ENCODE measurements around the gene FAM163A. TPM values are rescaled to one million over a fixed set of nuclear protein-coding genes. Genes with fewer than 3 reads are reported as not detected.

Gene FAM163A
- total and polyA plus RNA-seq, 12 donors, result 0.34 to 7.0 (median 2.6) TPM; not detected in 4

DNA sequence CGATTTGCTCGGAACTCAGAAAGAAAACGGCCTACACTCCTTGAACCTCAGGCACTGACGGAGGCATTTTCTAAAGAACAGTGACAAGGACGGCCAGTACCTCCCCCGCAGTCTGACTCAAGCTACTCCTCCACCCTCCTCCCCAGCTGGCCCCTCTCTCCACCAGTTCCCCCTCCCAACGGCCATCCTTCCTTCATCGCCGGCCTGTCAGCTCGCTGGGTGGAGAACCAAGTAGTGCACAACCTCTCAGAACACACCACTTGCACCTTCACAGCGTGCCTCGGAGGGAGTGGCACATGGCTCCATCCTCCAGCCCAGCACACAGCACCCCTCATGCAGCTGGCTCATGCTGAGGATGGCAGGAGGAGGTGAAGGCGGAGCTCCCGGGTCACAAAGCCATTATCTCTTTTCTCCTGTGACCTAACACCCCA is 75.7 kb downstream of the FAM163A start:
- intact Hi-C loops (cut with DNase I), result loop anchor here in 1 of 2 donors (10.0 kb wide), 1 partner anchor 554 kb away; no protein-coding TSS in a partner anchor
- Histone ChIP-seq H3K4me3 (no peak overlapping the region), H3K27ac (peak overlapping the region in 2 of 5 donors; percentile 61 to 72), H3K9me3 (replicated peaks in 1 of 3) (no peaks in the 10 kb centered on the region), H3K4me1 (replicated peaks in 1 of 2) (peaks cover 11 to 32% of the 10 kb centered on the region in 2 donors), H3K27me3 (no peaks in the 10 kb centered on the region), H3K36me3 (replicated peaks in 1 of 2) (no peaks in the 10 kb centered on the region)
- TF ChIP-seq POLR2A (IDR thresholded peaks at IDR 0.05), result no peak
- TF ChIP-seq, protein P1, sequence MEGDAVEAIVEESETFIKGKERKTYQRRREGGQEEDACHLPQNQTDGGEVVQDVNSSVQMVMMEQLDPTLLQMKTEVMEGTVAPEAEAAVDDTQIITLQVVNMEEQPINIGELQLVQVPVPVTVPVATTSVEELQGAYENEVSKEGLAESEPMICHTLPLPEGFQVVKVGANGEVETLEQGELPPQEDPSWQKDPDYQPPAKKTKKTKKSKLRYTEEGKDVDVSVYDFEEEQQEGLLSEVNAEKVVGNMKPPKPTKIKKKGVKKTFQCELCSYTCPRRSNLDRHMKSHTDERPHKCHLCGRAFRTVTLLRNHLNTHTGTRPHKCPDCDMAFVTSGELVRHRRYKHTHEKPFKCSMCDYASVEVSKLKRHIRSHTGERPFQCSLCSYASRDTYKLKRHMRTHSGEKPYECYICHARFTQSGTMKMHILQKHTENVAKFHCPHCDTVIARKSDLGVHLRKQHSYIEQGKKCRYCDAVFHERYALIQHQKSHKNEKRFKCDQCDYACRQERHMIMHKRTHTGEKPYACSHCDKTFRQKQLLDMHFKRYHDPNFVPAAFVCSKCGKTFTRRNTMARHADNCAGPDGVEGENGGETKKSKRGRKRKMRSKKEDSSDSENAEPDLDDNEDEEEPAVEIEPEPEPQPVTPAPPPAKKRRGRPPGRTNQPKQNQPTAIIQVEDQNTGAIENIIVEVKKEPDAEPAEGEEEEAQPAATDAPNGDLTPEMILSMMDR (IDR thresholded peaks at IDR 0.05), result no peak
- WGBS, 4 donors, result 38 to 46% (median 44%) methylated on average over 9 to 14 of the region's 14 CpGs
- peak in 5 of 7 donors; percentile 59 to 76 (median 61) for DNase-seq

GRCh38 chr1:179820226-179820970 is 77.3 kb downstream of the FAM163A start:
- intact Hi-C loops (cut with DNase I), result no loop called here
- DNase-seq, result peak in 1 of 7 donors; percentile 46

DNA sequence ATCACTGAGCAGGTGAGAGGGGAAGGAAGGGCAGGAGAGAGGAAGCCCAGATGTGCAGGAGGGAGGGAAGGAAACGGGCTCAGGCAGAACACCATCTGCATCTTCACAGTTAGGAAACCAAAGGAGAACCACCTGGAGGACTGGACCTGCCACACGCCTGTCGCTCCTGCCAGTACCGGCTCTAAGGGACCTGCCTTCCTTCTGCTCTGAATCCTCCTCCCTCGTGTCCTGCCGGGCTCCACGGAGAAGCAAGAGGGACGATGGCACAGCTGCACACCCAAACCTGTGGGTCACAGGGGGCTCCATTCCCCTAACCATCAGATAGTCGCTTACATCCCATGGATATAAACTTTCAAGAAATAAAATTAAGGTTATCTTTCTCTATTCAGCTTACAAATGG is 78.4 kb downstream of the FAM163A start:
- no peaks in the 10 kb centered on the region for H3K27me3 ChIP-seq
- TF ChIP-seq, protein P1 (IDR thresholded peaks at IDR 0.05), result no peak
- no peak for TF ChIP-seq POLR2A (IDR thresholded peaks at IDR 0.05)
- no peak overlapping the region for H3K4me3 ChIP-seq
- peaks cover 0 to 15% of the 10 kb centered on the region in 2 donors for H3K4me1 ChIP-seq (replicated peaks in 1 of 2)
- H3K36me3 ChIP-seq (replicated peaks in 1 of 2), result no peaks in the 10 kb centered on the region
- H3K9me3 ChIP-seq (replicated peaks in 1 of 3), result no peaks in the 10 kb centered on the region
- no peak overlapping the region for H3K27ac ChIP-seq
- WGBS, 4 donors, result 88 to 93% (median 92%) methylated on average over 8 to 9 of the region's 9 CpGs
- peak in 1 of 7 donors; percentile 27 for DNase-seq
- intact Hi-C loops (cut with DNase I), result no loop called here

More at GRCh38 chr1:179820226-179820970, 77.3 kb downstream of the FAM163A start:
- Histone ChIP-seq H3K4me1 (replicated peaks in 1 of 2) (peaks cover 5 to 24% of the 10 kb centered on the region in 2 donors), H3K27ac (no peak overlapping the region), H3K27me3 (no peaks in the 10 kb centered on the region), H3K36me3 (replicated peaks in 1 of 2) (no peaks in the 10 kb centered on the region), H3K9me3 (replicated peaks in 1 of 3) (no peaks in the 10 kb centered on the region), H3K4me3 (no peak overlapping the region)
- TF ChIP-seq POLR2A (IDR thresholded peaks at IDR 0.05), result no peak
- TF ChIP-seq, protein P1 (IDR thresholded peaks at IDR 0.05), result no peak
- WGBS, 4 donors, result 89 to 91% (median 90%) methylated on average over 6 to 9 of the region's 9 CpGs

DNA sequence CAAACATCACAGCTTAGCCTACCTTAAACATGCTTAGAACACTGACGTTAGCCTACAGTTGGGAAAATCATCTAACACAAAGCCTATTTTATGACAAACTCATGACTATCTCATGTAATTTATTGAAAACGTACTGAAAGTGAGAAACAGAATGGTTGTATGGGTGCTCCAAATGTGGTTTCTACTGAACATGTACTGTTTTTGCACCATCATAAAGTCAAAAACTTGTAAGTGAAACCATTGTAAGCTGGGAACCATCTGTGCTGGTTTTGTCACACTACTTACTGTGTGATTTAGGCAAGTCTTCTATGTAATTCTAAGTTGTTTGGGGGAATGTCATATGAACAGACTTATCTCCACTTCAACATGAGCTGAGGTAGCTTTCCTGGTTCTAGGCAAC is 79.0 kb downstream of the FAM163A start:
- intact Hi-C loops (cut with DNase I), result no loop called here
- H3K27me3 ChIP-seq, result no peaks in the 10 kb centered on the region
- no peaks in the 10 kb centered on the region for H3K9me3 ChIP-seq (replicated peaks in 1 of 3)

More for the DNA sequence above, 79.0 kb downstream of the FAM163A start:
- Histone ChIP-seq H3K27ac (no peak overlapping the region), H3K4me3 (no peak overlapping the region), H3K36me3 (replicated peaks in 1 of 2) (no peaks in the 10 kb centered on the region), H3K4me1 (replicated peaks in 1 of 2) (peaks cover 0 to 15% of the 10 kb centered on the region in 2 donors)
- no peak for TF ChIP-seq POLR2A (IDR thresholded peaks at IDR 0.05)
- WGBS, 4 donors, result 88 to 94% (median 91%) methylated on average over 2 of the region's 2 CpGs
- no peak for DNase-seq

All from adrenal gland (tissue), 12 donors.